Measurements from ENCODE around the gene CNIH3. TPM values are rescaled to one million over a fixed set of nuclear protein-coding genes. Genes with fewer than 3 reads are reported as not detected.
"Not testable (repeated sequence)": the region's sequence is repeated elsewhere in the genome, so short reads cannot be mapped to it uniquely, and the experiment has no call there.

Gene CNIH3
- total RNA-seq, 6 donors from 2014 or later: 0.39 to 4.2 (median 2.1) TPM

DNA sequence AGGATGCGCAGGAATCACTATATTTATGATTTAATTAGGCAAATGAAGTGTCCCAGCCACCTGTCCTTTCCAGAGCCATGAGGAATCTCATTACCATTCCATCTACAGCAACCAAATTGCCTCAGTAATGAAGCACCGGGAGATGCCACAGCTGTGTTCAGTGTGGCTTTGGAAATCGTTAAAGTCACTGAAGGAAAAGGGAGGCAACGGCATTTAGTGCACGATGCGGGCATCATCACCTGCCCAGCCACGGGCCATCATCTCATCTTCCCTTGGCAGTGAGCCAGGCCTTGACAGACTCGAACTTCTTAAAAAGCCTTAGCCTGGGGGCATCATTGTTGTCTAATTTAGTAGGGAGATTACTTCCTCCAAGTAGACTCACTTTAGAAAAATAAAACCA lies 67.8 kb downstream of the CNIH3 start:
- no peaks in the 10 kb centered on the region for H3K4me1 ChIP-seq
- no peaks in the 10 kb centered on the region for H3K27me3 ChIP-seq
- ATAC-seq (ENCODE audit: low FRiP score in 2 of 2): no peak
- TF ChIP-seq EP300 (IDR thresholded peaks at IDR 0.05) (no peak), POLR2A (IDR thresholded peaks at IDR 0.05) (no peak), POLR2AphosphoS5 (IDR thresholded peaks at IDR 0.05) (no peak)
- TF ChIP-seq, protein P1, sequence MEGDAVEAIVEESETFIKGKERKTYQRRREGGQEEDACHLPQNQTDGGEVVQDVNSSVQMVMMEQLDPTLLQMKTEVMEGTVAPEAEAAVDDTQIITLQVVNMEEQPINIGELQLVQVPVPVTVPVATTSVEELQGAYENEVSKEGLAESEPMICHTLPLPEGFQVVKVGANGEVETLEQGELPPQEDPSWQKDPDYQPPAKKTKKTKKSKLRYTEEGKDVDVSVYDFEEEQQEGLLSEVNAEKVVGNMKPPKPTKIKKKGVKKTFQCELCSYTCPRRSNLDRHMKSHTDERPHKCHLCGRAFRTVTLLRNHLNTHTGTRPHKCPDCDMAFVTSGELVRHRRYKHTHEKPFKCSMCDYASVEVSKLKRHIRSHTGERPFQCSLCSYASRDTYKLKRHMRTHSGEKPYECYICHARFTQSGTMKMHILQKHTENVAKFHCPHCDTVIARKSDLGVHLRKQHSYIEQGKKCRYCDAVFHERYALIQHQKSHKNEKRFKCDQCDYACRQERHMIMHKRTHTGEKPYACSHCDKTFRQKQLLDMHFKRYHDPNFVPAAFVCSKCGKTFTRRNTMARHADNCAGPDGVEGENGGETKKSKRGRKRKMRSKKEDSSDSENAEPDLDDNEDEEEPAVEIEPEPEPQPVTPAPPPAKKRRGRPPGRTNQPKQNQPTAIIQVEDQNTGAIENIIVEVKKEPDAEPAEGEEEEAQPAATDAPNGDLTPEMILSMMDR (IDR thresholded peaks at IDR 0.05): no peak
- no peaks in the 10 kb centered on the region for H3K9me3 ChIP-seq
- H3K27ac ChIP-seq: no peak overlapping the region
- 81 to 90% methylated on average over 5 to 8 of the region's 8 CpGs for WGBS, 2 donors
- DNase-seq: no peak
- H3K4me3 ChIP-seq: no peak overlapping the region
- no peaks in the 10 kb centered on the region for H3K36me3 ChIP-seq

DNA sequence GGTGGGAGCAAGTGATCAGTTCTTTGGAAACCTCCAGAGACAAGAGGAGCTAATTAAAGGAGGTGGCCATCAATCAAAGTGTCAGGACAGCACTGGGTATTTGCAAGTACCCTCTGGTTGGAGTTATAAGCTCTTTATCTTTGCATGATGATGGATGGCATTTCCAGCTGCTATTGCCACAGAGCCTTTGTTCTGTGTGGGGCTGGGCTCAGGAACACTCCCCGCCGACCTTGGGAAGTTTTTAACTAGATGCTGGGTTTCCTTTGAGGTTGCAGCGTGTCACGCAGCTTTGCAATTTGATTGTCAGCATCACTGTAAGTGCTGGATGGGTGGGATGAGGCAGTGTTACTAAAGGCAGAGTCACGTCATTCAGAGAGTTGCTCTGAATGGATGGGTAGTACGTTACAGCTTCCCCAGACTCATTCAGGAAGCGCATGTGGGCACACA lies 68.9 kb downstream of the CNIH3 start:
- Histone ChIP-seq H3K27me3 (no peaks in the 10 kb centered on the region), H3K4me3 (no peak overlapping the region), H3K4me1 (no peaks in the 10 kb centered on the region), H3K27ac (no peak overlapping the region), H3K9me3 (no peaks in the 10 kb centered on the region), H3K36me3 (no peaks in the 10 kb centered on the region)
- TF ChIP-seq POLR2A (IDR thresholded peaks at IDR 0.05) (no peak), POLR2AphosphoS5 (IDR thresholded peaks at IDR 0.05) (no peak), EP300 (IDR thresholded peaks at IDR 0.05) (no peak)
- TF ChIP-seq, protein P1 (IDR thresholded peaks at IDR 0.05): no peak
- 30 to 45% methylated on average over 7 of the region's 7 CpGs for WGBS, 2 donors
- no peak for DNase-seq
- no peak for ATAC-seq (ENCODE audit: low FRiP score in 2 of 2)

DNA sequence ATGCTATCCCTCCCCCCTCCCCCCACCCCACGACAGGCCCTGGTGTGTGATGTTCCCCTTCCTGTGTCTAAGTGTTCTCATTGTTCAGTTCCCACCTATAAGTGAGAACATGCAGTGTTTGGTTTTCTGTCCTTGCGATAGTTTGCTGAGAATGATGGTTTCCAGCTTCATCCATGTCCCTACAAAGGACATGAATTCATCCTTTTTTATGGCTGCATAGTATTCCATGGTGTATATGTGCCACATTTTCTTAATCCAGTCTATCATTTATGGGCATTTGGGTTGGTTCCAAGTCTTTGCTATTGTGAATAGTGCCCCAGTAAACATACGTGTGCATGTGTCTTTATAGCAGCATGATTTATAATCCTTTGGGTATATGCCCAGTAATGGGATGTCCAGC lies 70.0 kb downstream of the CNIH3 start:
- H3K27ac ChIP-seq; DNase-seq; H3K36me3 ChIP-seq; H3K27me3 ChIP-seq; H3K4me1 ChIP-seq; ATAC-seq (ENCODE audit: low FRiP score in 2 of 2); H3K4me3 ChIP-seq; H3K9me3 ChIP-seq: not testable (repeated sequence)
- WGBS, 2 donors: 73 to 80% methylated on average over 3 of the region's 3 CpGs

DNA sequence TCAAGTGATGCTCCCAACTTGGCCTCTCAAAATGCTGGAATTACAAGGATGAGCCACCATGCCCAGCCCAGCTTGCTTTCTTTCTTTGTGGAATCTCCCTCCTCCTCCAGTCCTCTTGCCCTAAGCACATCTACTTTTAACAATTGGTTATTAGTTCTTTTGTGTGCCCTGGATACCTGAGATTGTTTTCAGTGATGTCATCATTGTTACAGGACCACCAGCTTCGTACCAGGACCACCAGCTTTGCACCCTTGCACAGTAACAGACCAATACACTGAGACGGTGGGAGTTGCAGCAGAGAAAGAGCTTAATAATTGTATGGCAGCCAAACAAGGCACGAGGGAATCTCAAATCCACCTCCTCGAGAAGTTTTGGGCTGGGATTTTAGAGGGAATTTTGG lies 71.3 kb downstream of the CNIH3 start:
- DNase-seq (no peak), ATAC-seq (ENCODE audit: low FRiP score in 2 of 2) (no peak)
- Histone ChIP-seq H3K4me1 (no peaks in the 10 kb centered on the region), H3K27ac (no peak overlapping the region), H3K27me3 (no peaks in the 10 kb centered on the region), H3K36me3 (no peaks in the 10 kb centered on the region), H3K4me3 (no peak overlapping the region), H3K9me3 (no peaks in the 10 kb centered on the region)
- TF ChIP-seq EP300 (IDR thresholded peaks at IDR 0.05): no peak
- TF ChIP-seq POLR2AphosphoS5 (IDR thresholded peaks at IDR 0.05): no peak
- TF ChIP-seq POLR2A (IDR thresholded peaks at IDR 0.05): no peak
- TF ChIP-seq, protein P1 (IDR thresholded peaks at IDR 0.05): no peak
- WGBS, 2 donors: 72 to 82% methylated on average over 4 of the region's 4 CpGs

DNA sequence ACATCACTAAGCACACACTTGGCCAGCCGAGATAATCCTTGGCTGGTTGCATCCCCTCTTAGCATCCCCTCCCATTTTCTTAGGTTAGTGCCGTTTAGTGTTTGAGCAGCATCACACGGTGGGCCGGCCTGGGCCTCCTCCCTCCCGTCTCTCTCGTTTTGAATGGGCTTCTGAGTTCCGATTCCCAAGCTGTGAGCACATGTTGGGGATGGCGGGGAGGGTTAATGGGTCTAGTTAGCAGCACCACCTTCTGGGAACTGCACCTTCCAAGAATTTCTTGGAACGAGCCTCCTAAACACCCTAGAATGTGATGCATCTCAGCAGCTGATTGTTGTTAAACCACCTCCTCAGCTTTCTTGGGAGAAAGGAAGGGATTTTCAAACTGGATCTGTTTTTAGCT lies 73.3 kb downstream of the CNIH3 start:
- Histone ChIP-seq H3K4me1 (no peaks in the 10 kb centered on the region), H3K36me3 (no peaks in the 10 kb centered on the region), H3K4me3 (no peak overlapping the region), H3K27me3 (no peaks in the 10 kb centered on the region), H3K9me3 (no peaks in the 10 kb centered on the region), H3K27ac (no peak overlapping the region)
- ATAC-seq (ENCODE audit: low FRiP score in 2 of 2) (no peak), DNase-seq (no peak)
- TF ChIP-seq POLR2AphosphoS5 (IDR thresholded peaks at IDR 0.05) (no peak), POLR2A (IDR thresholded peaks at IDR 0.05) (no peak), EP300 (IDR thresholded peaks at IDR 0.05) (no peak)
- TF ChIP-seq, protein P1 (IDR thresholded peaks at IDR 0.05): no peak
- WGBS, 2 donors: 76 to 80% methylated on average over 9 of the region's 9 CpGs

All from upper lobe of left lung (tissue), 6 donors.